ENCODE data around the gene NOTCH3.

The NOTCH3 gene

GRCh38 chr19:15235781-15236180, 35.0 kb upstream of the NOTCH3 start:
- Histone ChIP-seq H3K27ac (ENCODE audit: low read length) (no peak overlapping the region), H3K4me1 (ENCODE audit: control insufficient read depth, insufficient read depth, low read length) (peaks cover 16% of the 10 kb centered on the region), H3K36me3 (ENCODE audit: control insufficient read depth in 2 of 2, insufficient read depth in 2 of 2, low read length in 2 of 2) (peaks cover 36% of the 10 kb centered on the region in 2 donors), H3K9ac (ENCODE audit: low read length in 2 of 2) (no peak overlapping the region), H3K9me3 (ENCODE audit: control insufficient read depth in 2 of 2, low read length in 2 of 2) (no peaks in the 10 kb centered on the region), H3K4me3 (ENCODE audit: low read length in 2 of 2) (no peak overlapping the region), H3K27me3 (ENCODE audit: control insufficient read depth in 1 of 2, insufficient read depth in 2 of 2, low read length in 2 of 2) (peaks cover 13 to 20% of the 10 kb centered on the region in 2 donors)

DNA sequence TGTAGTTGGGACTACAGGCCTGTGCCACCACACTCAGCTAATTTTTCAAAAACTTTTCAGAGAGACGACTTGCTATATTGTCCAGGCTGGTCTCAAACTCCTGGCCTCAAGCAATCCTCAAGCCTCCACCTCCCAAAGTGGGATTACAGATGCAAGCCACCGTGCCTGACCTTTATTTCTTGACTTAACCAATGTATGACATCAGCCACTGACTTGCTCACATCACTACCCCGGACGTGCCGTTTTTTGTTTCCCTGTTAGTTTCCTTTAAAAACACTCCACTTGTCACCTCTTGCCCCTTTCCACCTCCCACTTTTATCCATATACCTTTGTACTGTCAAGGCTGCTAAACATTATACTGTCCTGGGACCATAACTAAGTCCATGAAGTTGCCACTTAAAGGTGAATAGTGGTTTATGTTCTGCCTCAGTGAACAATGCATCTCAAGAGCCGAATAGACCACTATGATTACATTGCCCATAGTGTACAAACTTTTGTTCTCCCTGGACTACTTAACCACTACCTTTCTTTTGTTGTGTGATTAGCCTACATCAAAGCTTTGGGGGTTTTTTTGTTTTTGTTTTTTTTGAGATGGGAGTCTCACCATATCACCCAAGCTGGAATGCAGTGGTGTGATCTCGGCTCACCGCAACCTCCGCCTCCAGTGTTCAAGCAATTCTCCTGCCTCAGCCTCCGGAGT, 33.8 kb upstream of the NOTCH3 start:
- Histone ChIP-seq H3K27me3 (ENCODE audit: control insufficient read depth in 1 of 2, insufficient read depth in 2 of 2, low read length in 2 of 2) (peaks cover 14 to 21% of the 10 kb centered on the region in 2 donors), H3K27ac (ENCODE audit: low read length) (no peak overlapping the region), H3K9ac (ENCODE audit: low read length in 2 of 2) (no peak overlapping the region), H3K4me3 (ENCODE audit: low read length in 2 of 2) (no peak overlapping the region), H3K36me3 (ENCODE audit: control insufficient read depth in 2 of 2, insufficient read depth in 2 of 2, low read length in 2 of 2) (peaks cover 25% of the 10 kb centered on the region in 2 donors), H3K4me1 (ENCODE audit: control insufficient read depth, insufficient read depth, low read length) (peaks cover 14% of the 10 kb centered on the region), H3K9me3 (ENCODE audit: control insufficient read depth in 2 of 2, low read length in 2 of 2) (no peaks in the 10 kb centered on the region)

DNA sequence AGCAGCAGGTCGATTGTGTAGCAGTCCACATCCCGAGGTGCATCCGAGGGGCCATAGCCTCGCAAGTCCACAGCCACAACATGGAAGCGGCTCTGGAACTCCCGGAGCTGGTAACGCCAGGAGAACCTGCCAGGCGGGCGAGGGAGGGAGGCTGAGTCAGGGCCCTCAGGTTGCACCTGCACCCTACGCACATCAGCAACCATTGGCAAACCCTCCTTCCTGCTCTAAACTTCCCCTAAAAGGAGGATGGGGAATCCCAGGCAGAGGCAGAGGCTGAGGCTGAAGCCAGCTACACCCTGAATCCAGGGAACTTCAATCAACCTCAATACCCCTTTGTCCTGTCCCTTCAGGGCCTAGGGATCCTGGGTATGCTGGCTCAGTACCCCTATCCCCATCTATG, 30.5 kb upstream of the NOTCH3 start:
- Histone ChIP-seq H3K4me3 (ENCODE audit: low read length in 2 of 2) (no peak overlapping the region), H3K4me1 (ENCODE audit: control insufficient read depth, insufficient read depth, low read length) (peaks cover 14% of the 10 kb centered on the region), H3K36me3 (ENCODE audit: control insufficient read depth in 2 of 2, insufficient read depth in 2 of 2, low read length in 2 of 2) (peaks cover 7 to 8% of the 10 kb centered on the region in 2 donors), H3K27me3 (ENCODE audit: control insufficient read depth in 1 of 2, insufficient read depth in 2 of 2, low read length in 2 of 2) (peaks cover 14 to 21% of the 10 kb centered on the region in 2 donors), H3K27ac (ENCODE audit: low read length) (no peak overlapping the region), H3K9ac (ENCODE audit: low read length in 2 of 2) (no peak overlapping the region), H3K9me3 (ENCODE audit: control insufficient read depth in 2 of 2, low read length in 2 of 2) (no peaks in the 10 kb centered on the region)

- H3K4me3 ChIP-seq (ENCODE audit: low read length in 2 of 2) = no peak overlapping the region
- no peak overlapping the region for H3K27ac ChIP-seq (ENCODE audit: low read length)
- H3K36me3 ChIP-seq (ENCODE audit: control insufficient read depth in 2 of 2, insufficient read depth in 2 of 2, low read length in 2 of 2) = no peaks in the 10 kb centered on the region
- no peak overlapping the region for H3K9ac ChIP-seq (ENCODE audit: low read length in 2 of 2)
- no peaks in the 10 kb centered on the region for H3K9me3 ChIP-seq (ENCODE audit: control insufficient read depth in 2 of 2, low read length in 2 of 2)
- H3K27me3 ChIP-seq (ENCODE audit: control insufficient read depth in 1 of 2, insufficient read depth in 2 of 2, low read length in 2 of 2) = peaks cover 14 to 16% of the 10 kb centered on the region in 2 donors
- peaks cover 21% of the 10 kb centered on the region for H3K4me1 ChIP-seq (ENCODE audit: control insufficient read depth, insufficient read depth, low read length)
Measured at GRCh38 chr19:15227261-15227660, 26.5 kb upstream of the NOTCH3 start.

DNA sequence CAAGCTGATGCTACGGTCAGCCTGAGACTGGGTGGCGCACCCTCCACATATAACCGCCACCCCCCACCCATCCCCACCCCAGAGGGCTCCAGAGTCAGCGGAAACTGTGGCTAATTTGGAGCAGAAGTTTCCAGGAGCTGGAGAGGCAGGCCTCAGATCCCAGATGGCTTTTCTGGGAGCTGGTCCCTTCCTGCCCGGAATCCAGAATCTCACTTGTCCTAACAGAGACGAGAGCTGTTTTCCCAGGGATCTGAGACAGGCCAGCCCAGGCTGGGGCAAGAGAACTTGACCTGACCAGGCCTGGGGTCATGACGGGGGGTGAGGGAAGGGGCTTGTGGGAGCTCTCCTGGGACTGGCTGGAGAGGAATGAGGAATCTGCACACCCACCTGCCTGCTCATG, 25.0 kb upstream of the NOTCH3 start:
- H3K36me3 ChIP-seq (ENCODE audit: control insufficient read depth in 2 of 2, insufficient read depth in 2 of 2, low read length in 2 of 2) = no peaks in the 10 kb centered on the region
- H3K27ac ChIP-seq (ENCODE audit: low read length) = no peak overlapping the region
- H3K27me3 ChIP-seq (ENCODE audit: control insufficient read depth in 1 of 2, insufficient read depth in 2 of 2, low read length in 2 of 2) = peaks cover under 1 to 2% of the 10 kb centered on the region in 2 donors
- peaks cover 14% of the 10 kb centered on the region for H3K4me1 ChIP-seq (ENCODE audit: control insufficient read depth, insufficient read depth, low read length)
- H3K9me3 ChIP-seq (ENCODE audit: control insufficient read depth in 2 of 2, low read length in 2 of 2) = no peaks in the 10 kb centered on the region
- H3K9ac ChIP-seq (ENCODE audit: low read length in 2 of 2) = no peak overlapping the region
- H3K4me3 ChIP-seq (ENCODE audit: low read length in 2 of 2) = no peak overlapping the region

- Histone ChIP-seq H3K9me3 (ENCODE audit: control insufficient read depth in 2 of 2, low read length in 2 of 2) (no peaks in the 10 kb centered on the region), H3K9ac (ENCODE audit: low read length in 2 of 2) (peak overlapping the region; percentile 35 to 69), H3K27ac (ENCODE audit: low read length) (peak overlapping the region; percentile 37), H3K36me3 (ENCODE audit: control insufficient read depth in 2 of 2, insufficient read depth in 2 of 2, low read length in 2 of 2) (no peaks in the 10 kb centered on the region), H3K4me1 (ENCODE audit: control insufficient read depth, insufficient read depth, low read length) (peaks cover 14% of the 10 kb centered on the region), H3K27me3 (ENCODE audit: control insufficient read depth in 1 of 2, insufficient read depth in 2 of 2, low read length in 2 of 2) (peaks cover 0 to 2% of the 10 kb centered on the region in 2 donors), H3K4me3 (ENCODE audit: low read length in 2 of 2) (peak overlapping the region; percentile 77 to 87)
Measured at GRCh38 chr19:15223649-15224361, 23.0 kb upstream of the NOTCH3 start.

DNA sequence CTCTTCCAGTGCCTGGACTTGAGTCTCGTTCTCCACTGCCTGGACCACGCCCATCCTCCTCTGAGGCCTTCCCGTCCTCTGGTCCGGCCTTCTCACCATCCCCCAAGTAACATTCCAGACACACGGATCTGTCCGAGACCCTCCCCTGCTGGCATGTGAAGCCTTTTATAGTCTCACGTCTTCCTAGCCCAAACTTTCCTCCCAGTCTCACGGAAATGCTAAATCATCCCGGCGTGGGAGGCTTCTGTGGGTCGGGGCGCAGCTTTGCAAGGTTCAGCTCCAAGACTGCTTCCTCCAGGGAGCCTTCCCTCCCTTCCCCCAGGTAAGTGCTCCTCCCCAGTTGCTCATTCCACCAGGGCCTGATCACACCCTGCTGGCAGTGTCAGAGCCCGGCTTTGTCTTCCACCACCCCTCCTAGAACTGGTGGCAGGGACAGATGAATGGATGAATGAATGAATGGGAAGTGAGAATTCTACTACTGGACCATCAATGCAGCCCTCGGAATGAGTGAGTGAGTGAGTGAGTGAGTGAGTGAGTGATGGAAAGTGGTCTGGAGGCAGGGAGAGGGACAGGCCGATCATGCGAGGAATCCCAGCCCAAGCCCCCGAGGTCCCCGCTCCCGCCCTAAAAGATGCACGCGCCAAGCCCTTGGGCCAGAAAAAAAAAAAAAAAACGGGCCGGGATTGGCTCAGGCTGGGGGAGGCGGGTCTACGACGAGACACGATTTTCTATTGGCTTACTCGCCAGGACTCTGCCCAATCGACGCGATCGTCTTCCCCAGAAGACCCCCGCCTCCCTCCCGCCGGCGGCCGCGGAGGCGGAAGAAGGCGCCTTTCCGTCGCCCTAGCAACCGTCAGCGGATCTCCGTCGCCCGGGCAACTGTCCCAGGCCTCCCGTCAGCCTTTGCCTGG, 22.2 kb upstream of the NOTCH3 start:
- Histone ChIP-seq H3K4me1 (ENCODE audit: control insufficient read depth, insufficient read depth, low read length) (peaks cover 14% of the 10 kb centered on the region), H3K4me3 (ENCODE audit: low read length in 2 of 2) (peak overlapping the region; percentile 77 to 87), H3K27ac (ENCODE audit: low read length) (peak overlapping the region; percentile 37), H3K27me3 (ENCODE audit: control insufficient read depth in 1 of 2, insufficient read depth in 2 of 2, low read length in 2 of 2) (peaks cover 0 to 2% of the 10 kb centered on the region in 2 donors), H3K9ac (ENCODE audit: low read length in 2 of 2) (peak overlapping the region; percentile 35 to 69), H3K9me3 (ENCODE audit: control insufficient read depth in 2 of 2, low read length in 2 of 2) (no peaks in the 10 kb centered on the region), H3K36me3 (ENCODE audit: control insufficient read depth in 2 of 2, insufficient read depth in 2 of 2, low read length in 2 of 2) (no peaks in the 10 kb centered on the region)

DNA sequence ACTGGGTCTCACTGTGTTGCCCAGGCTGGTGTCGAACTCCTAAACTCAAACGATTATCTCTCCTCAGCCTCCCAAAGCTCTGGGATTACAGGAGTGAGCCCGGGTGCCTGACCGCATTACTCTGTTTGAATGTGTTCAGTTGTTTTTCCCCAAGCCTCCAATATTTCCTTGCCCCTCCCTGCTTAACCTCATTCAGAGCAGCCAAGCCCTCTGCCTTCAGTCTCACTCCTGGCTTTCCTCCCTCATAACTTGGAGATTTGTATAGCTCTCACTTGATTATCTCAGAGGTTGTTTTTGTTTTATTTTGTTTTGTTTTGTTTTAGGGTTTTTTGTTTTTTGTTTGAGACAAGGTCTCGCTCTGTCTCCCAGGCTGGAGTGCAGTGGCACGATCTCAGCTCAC, 20.0 kb upstream of the NOTCH3 start:
- peaks cover 14% of the 10 kb centered on the region for H3K4me1 ChIP-seq (ENCODE audit: control insufficient read depth, insufficient read depth, low read length)
- H3K27ac ChIP-seq (ENCODE audit: low read length) = no peak overlapping the region
- H3K36me3 ChIP-seq (ENCODE audit: control insufficient read depth in 2 of 2, insufficient read depth in 2 of 2, low read length in 2 of 2) = no peaks in the 10 kb centered on the region
- H3K9ac ChIP-seq (ENCODE audit: low read length in 2 of 2) = no peak overlapping the region
- no peak overlapping the region for H3K4me3 ChIP-seq (ENCODE audit: low read length in 2 of 2)
- no peaks in the 10 kb centered on the region for H3K9me3 ChIP-seq (ENCODE audit: control insufficient read depth in 2 of 2, low read length in 2 of 2)
- peaks cover 0 to 2% of the 10 kb centered on the region in 2 donors for H3K27me3 ChIP-seq (ENCODE audit: control insufficient read depth in 1 of 2, insufficient read depth in 2 of 2, low read length in 2 of 2)

DNA sequence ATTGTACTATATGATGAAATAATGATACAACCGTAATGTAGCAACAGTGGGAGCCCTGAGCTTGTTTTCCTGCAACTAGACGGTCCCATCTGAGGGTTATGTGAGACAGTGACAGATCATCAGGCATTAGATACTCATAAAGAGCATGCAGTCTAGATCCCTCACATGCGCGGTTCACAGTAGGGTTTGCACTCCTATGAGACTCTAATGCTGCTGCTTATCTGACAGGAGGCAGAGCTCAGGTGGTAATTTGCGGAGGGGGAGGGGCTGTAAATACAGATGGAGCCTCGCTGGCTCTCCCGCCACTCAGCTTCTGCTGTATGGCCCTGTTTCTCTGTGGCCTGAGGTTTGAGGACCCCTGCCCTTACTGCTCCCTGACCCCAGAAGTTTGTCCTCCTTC, 17.7 kb upstream of the NOTCH3 start:
- peaks cover 0 to 2% of the 10 kb centered on the region in 2 donors for H3K27me3 ChIP-seq (ENCODE audit: control insufficient read depth in 1 of 2, insufficient read depth in 2 of 2, low read length in 2 of 2)
- H3K4me3 ChIP-seq (ENCODE audit: low read length in 2 of 2) = no peak overlapping the region
- H3K36me3 ChIP-seq (ENCODE audit: control insufficient read depth in 2 of 2, insufficient read depth in 2 of 2, low read length in 2 of 2) = no peaks in the 10 kb centered on the region
- peaks cover 7% of the 10 kb centered on the region for H3K4me1 ChIP-seq (ENCODE audit: control insufficient read depth, insufficient read depth, low read length)
- H3K9ac ChIP-seq (ENCODE audit: low read length in 2 of 2) = no peak overlapping the region
- H3K27ac ChIP-seq (ENCODE audit: low read length) = no peak overlapping the region
- no peaks in the 10 kb centered on the region for H3K9me3 ChIP-seq (ENCODE audit: control insufficient read depth in 2 of 2, low read length in 2 of 2)

- Histone ChIP-seq H3K36me3 (ENCODE audit: control insufficient read depth in 2 of 2, insufficient read depth in 2 of 2, low read length in 2 of 2) (no peaks in the 10 kb centered on the region), H3K27ac (ENCODE audit: low read length) (no peak overlapping the region), H3K4me1 (ENCODE audit: control insufficient read depth, insufficient read depth, low read length) (no peaks in the 10 kb centered on the region)
Measured at GRCh38 chr19:15216363-15216762, 15.6 kb upstream of the NOTCH3 start.

More at GRCh38 chr19:15216363-15216762, 15.6 kb upstream of the NOTCH3 start:
- H3K4me3 ChIP-seq (ENCODE audit: low read length in 2 of 2) = no peak overlapping the region
- no peaks in the 10 kb centered on the region for H3K9me3 ChIP-seq (ENCODE audit: control insufficient read depth in 2 of 2, low read length in 2 of 2)
- no peak overlapping the region for H3K9ac ChIP-seq (ENCODE audit: low read length in 2 of 2)
- no peaks in the 10 kb centered on the region for H3K27me3 ChIP-seq (ENCODE audit: control insufficient read depth in 1 of 2, insufficient read depth in 2 of 2, low read length in 2 of 2)
